Neural cell (in vitro differentiated cells): ENCODE results near the gene TMCC1. TPM values are rescaled to one million over a fixed set of nuclear protein-coding genes. Genes with fewer than 3 reads are reported as not detected.

Experiments
- H2AFZ ChIP-seq: fragments of 200-600, 300-800 bp; sonication (generic), shearing (Covaris generic); 2 replicates; pipeline ENCODE4 v1.6.0; 2014; ENCODE audit warnings: low read depth, mild to moderate bottlenecking, antibody characterized with exemption, low read length, moderate library complexity
- H3F3A ChIP-seq: fragments of 200-600 bp; shearing (Covaris generic); 2 replicates; pipeline ENCODE4 v1.6.1; 2016; ENCODE audit warnings: mild to moderate bottlenecking, moderate library complexity, mixed read lengths, antibody characterized with exemption, low read length; ENCODE audit not compliant: insufficient read depth, poor library complexity, severe bottlenecking
- H3K27ac ChIP-seq: fragments of 200-600, 300-800 bp; sonication (generic), shearing (Covaris generic); 2 replicates; pipeline ENCODE4 v1.5.1; 2014; ENCODE audit warnings: mild to moderate bottlenecking, low read length, moderate library complexity
- H3K27me3 ChIP-seq: fragments of 300-800, 200-600 bp; sonication (generic), shearing (Covaris generic); 2 replicates; pipeline ENCODE4 v1.6.0; 2014; ENCODE audit warnings: mild to moderate bottlenecking, low read depth, low read length, moderate library complexity; ENCODE audit not compliant: insufficient read depth
- H3K36me3 ChIP-seq: fragments of 300-800, 200-600 bp; sonication (generic), shearing (Covaris generic); 2 replicates; pipeline ENCODE4 v1.5.1; 2014; ENCODE audit warnings: mild to moderate bottlenecking, antibody characterized with exemption, low read length, moderate library complexity; ENCODE audit not compliant: insufficient read depth
- H3K4me2 ChIP-seq: fragments of 300-800, 200-600 bp; sonication (generic), shearing (Covaris generic); 2 replicates; pipeline ENCODE4 v1.6.0; 2014; ENCODE audit warnings: mild to moderate bottlenecking, low read length
- H3K4me3 ChIP-seq: fragments of 300-800, 200-600 bp; sonication (generic), shearing (Covaris generic); 2 replicates; pipeline ENCODE4 v1.5.1; 2014; ENCODE audit warnings: mild to moderate bottlenecking, low read length, moderate library complexity
- H3K79me2 ChIP-seq: fragments of 200-600 bp; shearing (Covaris generic); replicated peaks from 2 replicates; pipeline ENCODE4 v1.6.0; 2014; ENCODE audit warnings: mild to moderate bottlenecking, low read length, moderate library complexity; ENCODE audit not compliant: insufficient read depth
- H3K9ac ChIP-seq: fragments of 300-800, 200-600 bp; sonication (generic), shearing (Covaris generic); 2 replicates; pipeline ENCODE4 v1.6.1; 2016; ENCODE audit warnings: mild to moderate bottlenecking, low read length, mixed read lengths
- H3K9me2 ChIP-seq: fragments of 200-600 bp; shearing (Covaris generic); 2 replicates; pipeline ENCODE4 v1.6.1; 2016; ENCODE audit warnings: mild to moderate bottlenecking, low read length, mixed read lengths; ENCODE audit not compliant: insufficient read depth
- H3K9me3 ChIP-seq: fragments of 200-600, 300-800 bp; sonication (generic), shearing (Covaris generic); 2 replicates; pipeline ENCODE4 v1.6.1; 2016; ENCODE audit warnings: mild to moderate bottlenecking, mixed run types, low read length, moderate library complexity, mixed read lengths
- H4K20me1 ChIP-seq: fragments of 200-600 bp; shearing (Covaris generic); 2 replicates; pipeline ENCODE4 v1.6.1; 2016; ENCODE audit warnings: mild to moderate bottlenecking, mixed run types; ENCODE audit not compliant: insufficient read depth
- EP300 ChIP-seq: fragments of 450-650 bp; conservative IDR thresholded peaks from 2 replicates; pipeline ENCODE4 v1.6.1; 2014; ENCODE audit warnings: antibody characterized with exemption, mild to moderate bottlenecking, moderate library complexity; ENCODE audit not compliant: poor library complexity, severe bottlenecking
- EZH2 ChIP-seq: fragments of 200-600, 300-800 bp; shearing (Covaris generic), sonication (generic); IDR thresholded peaks from 2 replicates; pipeline ENCODE4 v1.6.1; 2014; ENCODE audit warnings: antibody characterized with exemption, low read length, borderline replicate concordance, mild to moderate bottlenecking; ENCODE audit not compliant: insufficient read depth, poor library complexity, severe bottlenecking
- MXI1 ChIP-seq: fragments of 450-650 bp; conservative IDR thresholded peaks from 2 replicates; pipeline ENCODE4 v1.6.1; 2014; ENCODE audit warnings: antibody characterized with exemption, mild to moderate bottlenecking; ENCODE audit not compliant: poor library complexity, severe bottlenecking
- POLR2AphosphoS5 ChIP-seq: IDR thresholded peaks from 2 replicates; pipeline ENCODE4 v1.6.1; 2012
- RAD21 ChIP-seq: fragments of 450-650 bp; conservative IDR thresholded peaks from 2 replicates; pipeline ENCODE4 v1.6.1; 2014; ENCODE audit warnings: antibody characterized with exemption, mild to moderate bottlenecking, moderate library complexity
- SMC3 ChIP-seq: fragments of 450-650 bp; conservative IDR thresholded peaks from 2 replicates; pipeline ENCODE4 v1.6.1; 2014; ENCODE audit warnings: antibody characterized with exemption, mild to moderate bottlenecking, moderate library complexity; ENCODE audit not compliant: poor library complexity
- TAF1 ChIP-seq: IDR thresholded peaks from 2 replicates; pipeline ENCODE4 v1.6.1; 2012; ENCODE audit warnings: low read depth
- polyA plus RNA-seq: library from polyadenylated mRNA; depleted of rRNA; stranded (reverse); fragments of >200 nt; gene quantifications from 2 replicates; pipeline ENCODE4 v1.2.3, GENCODE V29; 2014
- TF ChIP-seq, protein P1 (sequence below): IDR thresholded peaks from 2 replicates; pipeline ENCODE4 v1.6.1; 2012; ENCODE audit warnings: borderline replicate concordance
- TF ChIP-seq, protein P2 (sequence below): fragments of 450-650 bp; IDR thresholded peaks from 2 replicates; pipeline ENCODE4 v1.5.1; 2014; ENCODE audit warnings: antibody characterized with exemption, mild to moderate bottlenecking, moderate library complexity; ENCODE audit not compliant: poor library complexity, severe bottlenecking

The TMCC1 gene
- polyA plus RNA-seq, 1 donor from 2014 or later, result 25.0 TPM

DNA sequence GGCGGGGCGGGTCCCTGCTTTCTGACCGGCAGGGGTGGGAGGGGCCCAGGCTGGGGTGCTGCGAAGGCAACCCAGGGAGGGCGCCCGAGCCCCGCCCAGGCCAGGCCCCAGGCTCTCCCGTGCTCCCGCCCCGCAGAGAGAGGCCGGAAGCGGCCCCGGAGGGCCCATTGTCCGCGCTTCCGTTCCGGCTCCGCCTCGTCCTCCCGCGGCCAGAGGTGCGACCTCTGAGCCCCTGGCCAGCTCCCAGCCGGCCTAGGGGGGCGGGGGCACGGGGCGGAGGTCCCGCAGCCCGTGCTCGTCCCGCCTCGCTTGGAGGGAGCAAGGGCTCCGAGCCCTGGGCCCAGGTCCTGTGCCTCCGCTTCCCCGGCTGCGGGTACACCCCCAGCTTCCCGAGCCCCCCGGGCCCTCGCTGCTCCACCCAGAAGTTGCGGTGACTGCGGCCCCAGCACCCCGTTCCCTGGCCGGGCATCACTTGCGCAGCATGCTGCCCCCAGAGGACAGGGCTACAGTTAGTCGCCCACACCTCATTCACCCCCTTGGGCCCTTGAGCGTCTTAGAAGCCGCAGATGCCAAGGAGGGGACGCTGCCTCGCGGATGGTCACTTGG is 266.7 kb downstream of the TMCC1 start:
- no peak for TF ChIP-seq EZH2
- TF ChIP-seq POLR2AphosphoS5, result no peak
- TF ChIP-seq RAD21, result no peak
- Histone ChIP-seq H3K27ac (no peak overlapping the region), H3K9ac (no peak overlapping the region), H3K4me3 (no peak overlapping the region), H3K27me3 (peaks cover 14% of the 10 kb centered on the region), H2AFZ (no peak overlapping the region), H3K9me3 (no peaks in the 10 kb centered on the region), H3K9me2 (no peaks in the 10 kb centered on the region), H3F3A (no peaks in the 10 kb centered on the region), H3K79me2 (no peaks in the 10 kb centered on the region), H3K36me3 (no peaks in the 10 kb centered on the region), H3K4me2 (no peak overlapping the region), H4K20me1 (no peaks in the 10 kb centered on the region)

DNA sequence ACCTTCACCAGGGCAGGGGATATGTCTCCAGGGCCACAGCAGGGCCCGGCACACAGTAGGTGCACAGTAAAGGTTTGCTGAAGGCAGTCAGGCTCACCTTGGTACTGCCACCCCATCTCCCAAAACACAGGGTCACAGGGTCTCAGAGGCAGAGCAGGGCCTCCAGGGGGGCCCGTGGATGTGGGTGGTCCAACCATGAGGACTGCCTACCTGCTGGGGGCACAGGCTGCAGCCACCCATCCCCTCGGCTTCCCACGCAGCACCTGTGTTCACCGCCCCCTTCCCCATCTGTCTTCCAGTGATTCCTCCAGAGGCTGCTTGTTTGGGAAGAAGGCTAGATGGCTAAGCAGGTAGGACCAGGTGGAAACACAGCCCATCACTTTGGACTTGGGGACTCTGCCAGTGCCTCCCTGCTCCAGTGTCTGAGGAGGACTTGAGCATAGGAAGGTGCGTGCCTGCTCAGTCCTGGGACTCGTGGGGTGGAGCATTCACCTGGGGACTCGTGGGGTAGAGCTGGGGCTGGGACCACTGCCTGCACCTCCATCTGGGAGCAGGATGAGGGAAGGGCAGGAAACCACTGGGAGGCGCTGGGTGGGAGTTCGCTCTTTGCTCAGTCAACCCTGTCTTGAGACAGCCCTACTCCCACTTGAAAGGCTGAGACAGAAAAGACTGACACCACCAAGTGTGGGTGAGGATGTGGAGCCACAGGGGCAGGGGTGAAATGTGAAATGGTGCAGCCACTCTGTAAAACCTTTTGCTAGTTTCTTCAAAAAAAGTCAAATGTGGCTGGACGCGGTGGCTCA is 268.2 kb downstream of the TMCC1 start:
- no peak overlapping the region for H3K27ac ChIP-seq
- no peaks in the 10 kb centered on the region for H3K9me3 ChIP-seq

More for the DNA sequence above, 268.2 kb downstream of the TMCC1 start:
- Histone ChIP-seq H2AFZ (no peak overlapping the region), H3K4me2 (no peak overlapping the region), H4K20me1 (no peaks in the 10 kb centered on the region), H3K9me2 (no peaks in the 10 kb centered on the region), H3K27me3 (peaks cover 14% of the 10 kb centered on the region), H3K79me2 (no peaks in the 10 kb centered on the region), H3K4me3 (no peak overlapping the region), H3F3A (no peaks in the 10 kb centered on the region), H3K36me3 (no peaks in the 10 kb centered on the region), H3K9ac (no peak overlapping the region)
- TF ChIP-seq POLR2AphosphoS5, result no peak
- no peak for TF ChIP-seq EP300
- no peak for TF ChIP-seq EZH2
- TF ChIP-seq SMC3, result no peak
- TF ChIP-seq, protein P1, sequence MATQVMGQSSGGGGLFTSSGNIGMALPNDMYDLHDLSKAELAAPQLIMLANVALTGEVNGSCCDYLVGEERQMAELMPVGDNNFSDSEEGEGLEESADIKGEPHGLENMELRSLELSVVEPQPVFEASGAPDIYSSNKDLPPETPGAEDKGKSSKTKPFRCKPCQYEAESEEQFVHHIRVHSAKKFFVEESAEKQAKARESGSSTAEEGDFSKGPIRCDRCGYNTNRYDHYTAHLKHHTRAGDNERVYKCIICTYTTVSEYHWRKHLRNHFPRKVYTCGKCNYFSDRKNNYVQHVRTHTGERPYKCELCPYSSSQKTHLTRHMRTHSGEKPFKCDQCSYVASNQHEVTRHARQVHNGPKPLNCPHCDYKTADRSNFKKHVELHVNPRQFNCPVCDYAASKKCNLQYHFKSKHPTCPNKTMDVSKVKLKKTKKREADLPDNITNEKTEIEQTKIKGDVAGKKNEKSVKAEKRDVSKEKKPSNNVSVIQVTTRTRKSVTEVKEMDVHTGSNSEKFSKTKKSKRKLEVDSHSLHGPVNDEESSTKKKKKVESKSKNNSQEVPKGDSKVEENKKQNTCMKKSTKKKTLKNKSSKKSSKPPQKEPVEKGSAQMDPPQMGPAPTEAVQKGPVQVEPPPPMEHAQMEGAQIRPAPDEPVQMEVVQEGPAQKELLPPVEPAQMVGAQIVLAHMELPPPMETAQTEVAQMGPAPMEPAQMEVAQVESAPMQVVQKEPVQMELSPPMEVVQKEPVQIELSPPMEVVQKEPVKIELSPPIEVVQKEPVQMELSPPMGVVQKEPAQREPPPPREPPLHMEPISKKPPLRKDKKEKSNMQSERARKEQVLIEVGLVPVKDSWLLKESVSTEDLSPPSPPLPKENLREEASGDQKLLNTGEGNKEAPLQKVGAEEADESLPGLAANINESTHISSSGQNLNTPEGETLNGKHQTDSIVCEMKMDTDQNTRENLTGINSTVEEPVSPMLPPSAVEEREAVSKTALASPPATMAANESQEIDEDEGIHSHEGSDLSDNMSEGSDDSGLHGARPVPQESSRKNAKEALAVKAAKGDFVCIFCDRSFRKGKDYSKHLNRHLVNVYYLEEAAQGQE, result no peak
- no peak for TF ChIP-seq TAF1
- no peak for TF ChIP-seq MXI1
- no peak for TF ChIP-seq RAD21
- TF ChIP-seq, protein P2, sequence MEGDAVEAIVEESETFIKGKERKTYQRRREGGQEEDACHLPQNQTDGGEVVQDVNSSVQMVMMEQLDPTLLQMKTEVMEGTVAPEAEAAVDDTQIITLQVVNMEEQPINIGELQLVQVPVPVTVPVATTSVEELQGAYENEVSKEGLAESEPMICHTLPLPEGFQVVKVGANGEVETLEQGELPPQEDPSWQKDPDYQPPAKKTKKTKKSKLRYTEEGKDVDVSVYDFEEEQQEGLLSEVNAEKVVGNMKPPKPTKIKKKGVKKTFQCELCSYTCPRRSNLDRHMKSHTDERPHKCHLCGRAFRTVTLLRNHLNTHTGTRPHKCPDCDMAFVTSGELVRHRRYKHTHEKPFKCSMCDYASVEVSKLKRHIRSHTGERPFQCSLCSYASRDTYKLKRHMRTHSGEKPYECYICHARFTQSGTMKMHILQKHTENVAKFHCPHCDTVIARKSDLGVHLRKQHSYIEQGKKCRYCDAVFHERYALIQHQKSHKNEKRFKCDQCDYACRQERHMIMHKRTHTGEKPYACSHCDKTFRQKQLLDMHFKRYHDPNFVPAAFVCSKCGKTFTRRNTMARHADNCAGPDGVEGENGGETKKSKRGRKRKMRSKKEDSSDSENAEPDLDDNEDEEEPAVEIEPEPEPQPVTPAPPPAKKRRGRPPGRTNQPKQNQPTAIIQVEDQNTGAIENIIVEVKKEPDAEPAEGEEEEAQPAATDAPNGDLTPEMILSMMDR, result no peak
